CD4-positive, alpha-beta memory T cell (primary cell): ENCODE data around the gene FDXR. TPM values are rescaled to one million over a fixed set of nuclear protein-coding genes. Genes with fewer than 3 reads are reported as not detected.

Experiments used
- CTCF ChIA-PET: fragments of 350-600 bp; sonication (Branson Sonifier 250); formaldehyde crosslinking; loops from one replicate; lab custom pipeline; 2021; ENCODE audit warnings: inconsistent platforms; ENCODE audit not compliant: partially characterized antibody; lab: Charles Lee
- POLR2A ChIA-PET: fragments of 350-600 bp; sonication (Branson Sonifier 250); formaldehyde crosslinking; loops from one replicate; lab custom pipeline; 2021; ENCODE audit not compliant: partially characterized antibody; lab: Charles Lee
- DNase-seq, 5 donors: peaks; one replicate each; pipeline versions ENCODE4 v3.0.0 to v3.0.0-alpha.2; 2020 to 2022; ENCODE audit warnings: mixed read lengths in 1 of 5
- H3K27ac ChIP-seq: one replicate; pipeline ENCODE4 v1.7.0; 2013; ENCODE audit warnings: low read depth, low read length
- H3K27me3 ChIP-seq: 2 replicates; pipeline ENCODE4 v1.7.0; 2013; ENCODE audit warnings: mild to moderate bottlenecking, low read length, moderate library complexity; ENCODE audit not compliant: insufficient read depth
- H3K36me3 ChIP-seq: 2 replicates; pipeline ENCODE4 v1.7.0; 2013; ENCODE audit warnings: mild to moderate bottlenecking, low read length, moderate library complexity; ENCODE audit not compliant: insufficient read depth
- H3K4me1 ChIP-seq: 2 replicates; pipeline ENCODE4 v1.7.0; 2013; ENCODE audit warnings: mild to moderate bottlenecking, low read length, moderate library complexity; ENCODE audit not compliant: insufficient read depth
- H3K4me3 ChIP-seq, 2 donors: one replicate each; pipeline ENCODE4 v1.7.0; 2013; ENCODE audit warnings: low read length in 2 of 2, mild to moderate bottlenecking in 1 of 2
- H3K9me3 ChIP-seq, 2 donors: one replicate each; pipeline ENCODE4 v1.7.0; 2013; ENCODE audit warnings: low read length in 2 of 2, control low read depth in 1 of 2; ENCODE audit not compliant: control insufficient read depth in 1 of 2
- H3K27ac Mint-ChIP-seq, 7 donors: one replicate each; pipeline ENCODE4 v1.8.0; 2020 to 2021; ENCODE audit warnings: mixed read lengths in 7 of 7, mild to moderate bottlenecking in 6 of 7, inconsistent platforms in 3 of 7, moderate library complexity in 3 of 7
- H3K27me3 Mint-ChIP-seq, 2 donors: one replicate each; pipeline ENCODE4 v1.8.0; 2020 to 2021; ENCODE audit warnings: mixed read lengths in 2 of 2
- H3K36me3 Mint-ChIP-seq, 2 donors: one replicate each; pipeline ENCODE4 v1.8.0; 2020 to 2021; ENCODE audit warnings: mixed read lengths in 2 of 2, inconsistent platforms in 1 of 2, mild to moderate bottlenecking in 1 of 2
- H3K4me1 Mint-ChIP-seq, 4 donors: one replicate each; pipeline ENCODE4 v1.8.0; 2020 to 2021; ENCODE audit warnings: mixed read lengths in 4 of 4, mild to moderate bottlenecking in 1 of 4
- H3K4me3 Mint-ChIP-seq, 8 donors: one replicate each; pipeline ENCODE4 v1.8.0; 2020 to 2021; ENCODE audit warnings: mixed read lengths in 8 of 8, mild to moderate bottlenecking in 7 of 8, moderate library complexity in 6 of 8, inconsistent platforms in 3 of 8
- H3K9me3 Mint-ChIP-seq, 8 donors: one replicate each; pipeline ENCODE4 v1.8.0; 2020 to 2021; ENCODE audit warnings: mixed read lengths in 8 of 8, mild to moderate bottlenecking in 5 of 8, inconsistent platforms in 3 of 8, moderate library complexity in 1 of 8
- intact Hi-C: fragments of 100-400 bp; cut with micrococcal nuclease; formaldehyde crosslinking; loops from one replicate; pipeline ENCODE4 v1.15.1; 2023
- polyA plus RNA-seq, 2 donors: library from polyadenylated mRNA; unstranded; fragments of 300-500 nt; fragmentation: Illumina TruSeq; gene quantifications; one replicate each; pipeline ENCODE4 v1.2.3, GENCODE V29; 2021
- total RNA-seq, 2 experiments: library from RNA; stranded (reverse); gene quantifications; one replicate each; pipeline ENCODE4 v1.2.3, GENCODE V29; 2021

The FDXR gene
- total RNA-seq, result 10 to 100 TPM; 16.6 to 21.8 TPM
- 1 to 10 TPM; 2.7 to 4.6 TPM for polyA plus RNA-seq

- Histone ChIP-seq H3K9me3 (no peaks in the 10 kb centered on the region), H3K4me3 (peak within 1 kb of the TSS; percentile 79 to 84), H3K4me1 (peaks cover 22% of the 10 kb centered on the region), H3K36me3 (no peaks in the 10 kb centered on the region), H3K27ac (peak within 1 kb of the TSS; percentile 90), H3K27me3 (no peaks in the 10 kb centered on the region)
- intact Hi-C loops, result loop anchor here (1.0 to 5.0 kb wide), 4 partner anchors 20 to 417 kb away; partner anchors contain the start of genes NHERF1 and SLC25A19
- Mint-ChIP-seq H3K4me3 (peak within 1 kb of the TSS; percentile 87 to 98 (median 94)), H3K27ac (peak within 1 kb of the TSS; percentile 90 to 98 (median 98)), H3K27me3 (no peaks in the 10 kb centered on the region), H3K36me3 (no peaks in the 10 kb centered on the region), H3K4me1 (peaks cover 10 to 27% (median 17%) of the 10 kb centered on the region in 4 donors), H3K9me3 (peaks cover 0 to 2% (median 0%) of the 10 kb centered on the region in 8 donors)
- POLR2A ChIA-PET, result interaction anchor here (0.7 to 3.5 kb wide), 25 partner anchors 8 to 794 kb away, joined by 3 to 20 read pairs (median 6); partner anchors contain the start of genes GGA3, GRB2, HID1 and MIF4GD
- CTCF ChIA-PET, result interaction anchor here (1.0 to 1.6 kb wide), 11 partner anchors 8 to 215 kb away, joined by 3 to 11 read pairs (median 4); partner anchors contain the start of gene RAB37
- no peak for DNase-seq
Observed at GRCh38 chr17:74872313-74873036, at the start of gene FDXR. Gene FDXR (minus strand): TSS chr17:74872994. CDS start chr17:74872944, 50 bp downstream.

GRCh38 chr17:74922172-74922571 lies 49.4 kb upstream of the FDXR start:
- Histone ChIP-seq H3K4me1 (peaks cover 18% of the 10 kb centered on the region), H3K9me3 (no peaks in the 10 kb centered on the region), H3K4me3 (no peak overlapping the region), H3K27ac (no peak overlapping the region), H3K27me3 (peaks cover 32% of the 10 kb centered on the region), H3K36me3 (no peaks in the 10 kb centered on the region)
- H3K4me1 Mint-ChIP-seq, result peaks cover 1 to 17% (median 11%) of the 10 kb centered on the region in 4 donors
- ChIA-PET CTCF (interaction anchor here (4.1 to 4.5 kb wide), 2 partner anchors 36 to 39 kb away, joined by 28 to 33 read pairs; no protein-coding TSS in a partner anchor), POLR2A (no interaction called here)
- no peak for DNase-seq
- no peaks in the 10 kb centered on the region for H3K36me3 Mint-ChIP-seq
- peak overlapping the region in 1 of 8 donors; percentile 64 for H3K4me3 Mint-ChIP-seq
- H3K9me3 Mint-ChIP-seq, result no peaks in the 10 kb centered on the region
- H3K27ac Mint-ChIP-seq, result no peak overlapping the region
- intact Hi-C loops, result no loop called here
- peaks cover 32 to 43% of the 10 kb centered on the region in 2 donors for H3K27me3 Mint-ChIP-seq

GRCh38 chr17:74921769-74922168 lies 49.0 kb upstream of the FDXR start:
- Histone ChIP-seq H3K4me3 (no peak overlapping the region), H3K36me3 (no peaks in the 10 kb centered on the region), H3K27me3 (peaks cover 32% of the 10 kb centered on the region), H3K4me1 (peaks cover 18% of the 10 kb centered on the region), H3K27ac (no peak overlapping the region), H3K9me3 (no peaks in the 10 kb centered on the region)
- Mint-ChIP-seq H3K27ac (no peak overlapping the region), H3K36me3 (no peaks in the 10 kb centered on the region), H3K4me1 (peaks cover 1 to 17% (median 11%) of the 10 kb centered on the region in 4 donors), H3K27me3 (peaks cover 32 to 43% of the 10 kb centered on the region in 2 donors), H3K9me3 (no peaks in the 10 kb centered on the region), H3K4me3 (peak overlapping the region in 1 of 8 donors; percentile 20)
- intact Hi-C loops, result no loop called here
- no peak for DNase-seq
- POLR2A ChIA-PET, result no interaction called here
- CTCF ChIA-PET, result interaction anchor here (0.8 to 4.5 kb wide), 3 partner anchors 36 to 131 kb away, joined by 3 to 28 read pairs (median 3); no protein-coding TSS in a partner anchor

GRCh38 chr17:74921026-74921681 lies 48.4 kb upstream of the FDXR start:
- POLR2A ChIA-PET, result no interaction called here

GRCh38 chr17:74920642-74921025 lies 47.8 kb upstream of the FDXR start:
- peaks cover 18% of the 10 kb centered on the region for H3K4me1 ChIP-seq
- peaks cover 26 to 39% of the 10 kb centered on the region in 2 donors for H3K27me3 Mint-ChIP-seq
- H3K4me3 ChIP-seq, result no peak overlapping the region
- H3K36me3 Mint-ChIP-seq, result no peaks in the 10 kb centered on the region
- CTCF ChIA-PET, result interaction anchor here (0.7 kb wide), 1 partner anchor 38 kb away, joined by 3 read pairs; no protein-coding TSS in a partner anchor
- H3K27ac Mint-ChIP-seq, result no peak overlapping the region
- no peaks in the 10 kb centered on the region for H3K9me3 ChIP-seq
- H3K36me3 ChIP-seq, result no peaks in the 10 kb centered on the region
- no peak for DNase-seq
- H3K4me1 Mint-ChIP-seq, result peaks cover 1 to 17% (median 11%) of the 10 kb centered on the region in 4 donors
- POLR2A ChIA-PET, result no interaction called here
- peak overlapping the region in 2 of 8 donors; percentile 25 to 57 for H3K4me3 Mint-ChIP-seq
- peaks cover 31% of the 10 kb centered on the region for H3K27me3 ChIP-seq
- H3K9me3 Mint-ChIP-seq, result no peaks in the 10 kb centered on the region
- intact Hi-C loops, result no loop called here
- H3K27ac ChIP-seq, result no peak overlapping the region

More at GRCh38 chr17:74921026-74921681, 48.4 kb upstream of the FDXR start:
- no peaks in the 10 kb centered on the region for H3K9me3 ChIP-seq
- peaks cover 18% of the 10 kb centered on the region for H3K4me1 ChIP-seq
- no peak overlapping the region for H3K4me3 ChIP-seq
- no peaks in the 10 kb centered on the region for H3K9me3 Mint-ChIP-seq
- no peak for DNase-seq
- peaks cover 32% of the 10 kb centered on the region for H3K27me3 ChIP-seq
- intact Hi-C loops, result no loop called here
- H3K27ac ChIP-seq, result no peak overlapping the region
- H3K27me3 Mint-ChIP-seq, result peaks cover 29 to 42% of the 10 kb centered on the region in 2 donors
- H3K27ac Mint-ChIP-seq, result no peak overlapping the region
- CTCF ChIA-PET, result interaction anchor here (0.7 to 1.0 kb wide), 3 partner anchors 37 to 131 kb away, joined by 3 read pairs; no protein-coding TSS in a partner anchor
- peak overlapping the region in 2 of 8 donors; percentile 25 to 57 for H3K4me3 Mint-ChIP-seq
- H3K36me3 Mint-ChIP-seq, result no peaks in the 10 kb centered on the region
- H3K4me1 Mint-ChIP-seq, result peaks cover 1 to 17% (median 11%) of the 10 kb centered on the region in 4 donors
- H3K36me3 ChIP-seq, result no peaks in the 10 kb centered on the region

- DNase-seq, result no peak
- H3K9me3 ChIP-seq, result no peaks in the 10 kb centered on the region
- H3K27me3 Mint-ChIP-seq, result peaks cover 22 to 36% of the 10 kb centered on the region in 2 donors
- ChIA-PET POLR2A (no interaction called here), CTCF (no interaction called here)
- H3K27ac ChIP-seq, result no peak overlapping the region
- no peaks in the 10 kb centered on the region for H3K36me3 Mint-ChIP-seq
- H3K27me3 ChIP-seq, result peaks cover 27% of the 10 kb centered on the region
- no peak overlapping the region for H3K4me3 ChIP-seq
- H3K36me3 ChIP-seq, result no peaks in the 10 kb centered on the region
- H3K27ac Mint-ChIP-seq, result no peak overlapping the region
- no peaks in the 10 kb centered on the region for H3K9me3 Mint-ChIP-seq
- peak overlapping the region in 1 of 8 donors; percentile 15 for H3K4me3 Mint-ChIP-seq
- peaks cover 1 to 17% (median 9%) of the 10 kb centered on the region in 4 donors for H3K4me1 Mint-ChIP-seq
- intact Hi-C loops, result no loop called here
- H3K4me1 ChIP-seq, result peaks cover 18% of the 10 kb centered on the region
Observed at GRCh38 chr17:74920306-74920620, 47.5 kb upstream of the FDXR start.
